Measurements from ENCODE around the gene POU6F2.

Gene POU6F2

GRCh38 chr7:39280337-39280736 is 302.6 kb downstream of the POU6F2 start:
- H3K4me3 ChIP-seq (ENCODE audit: low read depth, low read length), result no peak overlapping the region
- no peak for DNase-seq (ENCODE audit: low read depth)
- TF ChIP-seq CTCF (conservative IDR thresholded peaks at IDR 0.05; ENCODE audit: low read depth, low read length), result no peak

- no peak for TF ChIP-seq CTCF (conservative IDR thresholded peaks at IDR 0.05; ENCODE audit: low read depth, low read length)
- H3K4me3 ChIP-seq (ENCODE audit: low read depth, low read length), result no peak overlapping the region
- no peak for DNase-seq (ENCODE audit: low read depth)
These were observed 307.5 kb downstream of the POU6F2 start for GRCh38 chr7:39285256-39285655.

GRCh38 chr7:39288303-39288702 is 310.6 kb downstream of the POU6F2 start:
- no peak for TF ChIP-seq CTCF (conservative IDR thresholded peaks at IDR 0.05; ENCODE audit: low read depth, low read length)
- DNase-seq (ENCODE audit: low read depth), result no peak
- H3K4me3 ChIP-seq (ENCODE audit: low read depth, low read length), result no peak overlapping the region

- no peak for TF ChIP-seq CTCF (conservative IDR thresholded peaks at IDR 0.05; ENCODE audit: low read depth, low read length)
- DNase-seq (ENCODE audit: low read depth), result no peak
- no peak overlapping the region for H3K4me3 ChIP-seq (ENCODE audit: low read depth, low read length)
These were observed 314.1 kb downstream of the POU6F2 start for GRCh38 chr7:39291628-39292410.

GRCh38 chr7:39293056-39293823 is 315.5 kb downstream of the POU6F2 start:
- DNase-seq (ENCODE audit: low read depth), result no peak
- no peak for TF ChIP-seq CTCF (conservative IDR thresholded peaks at IDR 0.05; ENCODE audit: low read depth, low read length)
- no peak overlapping the region for H3K4me3 ChIP-seq (ENCODE audit: low read depth, low read length)

- no peak overlapping the region for H3K4me3 ChIP-seq (ENCODE audit: low read depth, low read length)
- DNase-seq (ENCODE audit: low read depth), result no peak
- TF ChIP-seq CTCF (conservative IDR thresholded peaks at IDR 0.05; ENCODE audit: low read depth, low read length), result no peak
These were observed 316.3 kb downstream of the POU6F2 start for GRCh38 chr7:39294022-39294421.

Measured in choroid plexus epithelial cell (primary cell).